ENCODE results near the gene RAP1GDS1.
"Not testable (repeated sequence)": the region's sequence is repeated elsewhere in the genome, so short reads cannot be mapped to it uniquely, and the experiment has no call there.

- TF ChIP-seq POLR2A, CTCF, POLR2AphosphoS5 (IDR thresholded peaks at IDR 0.05): not testable (repeated sequence)
Measured at GRCh38 chr4:98329879-98330640, 68.9 kb downstream of the RAP1GDS1 start.

Data from breast epithelium (tissue), 3 donors.